ENCODE data around the gene NEIL1.
A peak's percentile ranks its signal among the peaks of the same experiment; 100 is the strongest.

The NEIL1 gene

DNA sequence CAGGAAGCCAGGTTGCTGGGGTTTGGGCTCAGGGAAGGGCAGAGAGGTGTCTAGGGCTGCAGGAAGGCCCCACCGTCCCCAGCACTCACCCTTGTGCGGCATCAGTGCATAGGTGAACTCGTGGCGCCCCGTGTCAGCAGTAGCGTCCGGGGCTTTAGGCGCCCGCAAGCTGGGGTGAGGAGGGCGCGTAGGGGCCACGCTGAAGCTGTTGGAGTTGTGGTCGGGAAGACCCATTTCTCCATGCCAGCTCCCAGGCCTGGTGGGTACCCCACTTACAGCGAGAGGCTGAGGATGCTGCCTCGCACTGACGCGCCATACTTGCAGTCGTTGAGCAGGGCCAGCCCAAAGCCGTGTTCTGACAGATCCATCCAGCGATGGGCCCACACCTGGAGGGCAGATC lies 9.7 kb downstream of the NEIL1 start:
- DNase-seq (ENCODE audit: low read depth in 2 of 2) = no peak

- no peak for DNase-seq (ENCODE audit: low read depth in 2 of 2)
Measured at GRCh38 chr15:75357976-75358673, 11.3 kb downstream of the NEIL1 start.

DNA sequence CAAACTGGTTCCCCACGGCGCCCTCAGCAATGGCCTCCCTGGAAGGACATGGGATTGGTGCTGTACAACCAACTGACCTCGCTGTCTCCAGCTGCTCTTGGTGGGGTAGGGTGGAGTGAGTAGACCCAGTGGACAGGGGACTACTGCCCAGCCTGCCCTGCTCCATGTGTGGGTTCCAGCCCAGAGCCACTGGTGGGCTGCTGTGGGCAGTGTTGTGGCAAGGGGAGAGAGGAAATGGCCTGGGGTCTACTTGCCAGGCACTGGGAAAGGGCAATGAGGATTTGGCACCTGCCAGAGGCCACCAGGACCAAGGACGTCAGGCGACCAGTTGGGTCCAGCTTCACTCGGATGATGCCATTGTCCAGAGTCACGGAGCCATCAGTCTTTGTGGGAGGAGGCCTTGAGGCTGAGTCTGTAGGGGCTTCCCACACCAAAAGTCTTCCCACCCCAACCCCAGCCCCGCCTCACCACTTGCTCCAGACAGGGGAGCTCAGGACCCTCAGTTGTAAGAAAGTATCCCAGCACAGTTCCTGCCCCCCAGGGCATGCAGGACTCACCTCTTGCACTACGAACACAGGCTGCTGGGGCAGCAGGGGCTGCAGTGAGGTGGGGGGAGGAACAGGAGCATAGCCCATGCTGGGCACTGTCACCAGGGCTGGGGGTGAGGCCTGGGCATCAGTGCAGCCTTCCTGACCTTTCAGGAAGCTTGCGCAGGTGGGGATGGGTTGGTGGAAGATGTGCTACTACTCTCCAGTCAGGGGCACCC lies 12.1 kb downstream of the NEIL1 start:
- no peak for DNase-seq (ENCODE audit: low read depth in 2 of 2)

- no peak for DNase-seq (ENCODE audit: low read depth in 2 of 2)
Measured at GRCh38 chr15:75359537-75360250, 12.9 kb downstream of the NEIL1 start.

DNA sequence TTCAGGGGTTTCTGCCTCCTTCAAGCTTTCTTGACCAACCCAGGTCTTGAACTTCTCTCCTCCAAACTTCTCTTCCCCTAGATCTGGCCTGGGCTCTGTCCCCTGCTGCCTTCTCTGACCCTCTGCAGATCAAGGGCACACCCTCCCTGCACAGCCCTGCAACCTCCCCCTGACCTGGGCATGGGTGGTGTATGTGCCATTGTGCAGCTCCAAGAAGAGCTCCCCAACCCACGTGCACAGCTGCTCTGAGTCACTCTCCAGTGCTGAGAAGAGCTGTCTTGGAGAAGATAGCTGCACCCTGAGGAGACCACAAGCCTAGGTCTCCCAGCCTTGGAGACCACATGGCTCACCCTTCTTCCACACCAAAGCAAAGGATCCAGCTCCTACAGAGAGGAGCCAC lies 13.6 kb downstream of the NEIL1 start:
- DNase-seq (ENCODE audit: low read depth in 2 of 2) = no peak

DNA sequence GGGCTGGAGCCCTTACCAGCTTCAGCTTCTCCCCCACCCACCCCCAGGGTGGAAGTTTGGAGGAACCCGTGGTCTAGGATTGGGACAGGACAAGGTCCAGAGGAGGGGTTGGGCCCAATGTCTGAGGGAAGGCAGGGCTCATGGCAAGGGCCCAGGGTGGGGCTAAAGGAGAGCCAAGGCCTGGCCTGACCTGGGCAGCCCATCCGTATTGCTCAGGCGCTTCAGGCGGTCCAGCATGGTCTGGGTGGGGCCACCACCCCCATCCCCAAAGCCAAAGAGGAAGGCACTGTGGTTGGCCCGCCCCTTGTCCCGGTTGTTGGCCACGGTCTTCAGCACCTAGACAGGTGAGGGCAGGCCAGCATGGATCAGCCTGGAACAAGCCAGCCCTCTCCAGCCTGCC lies 14.0 kb downstream of the NEIL1 start:
- DNase-seq (ENCODE audit: low read depth in 2 of 2) = no peak

DNA sequence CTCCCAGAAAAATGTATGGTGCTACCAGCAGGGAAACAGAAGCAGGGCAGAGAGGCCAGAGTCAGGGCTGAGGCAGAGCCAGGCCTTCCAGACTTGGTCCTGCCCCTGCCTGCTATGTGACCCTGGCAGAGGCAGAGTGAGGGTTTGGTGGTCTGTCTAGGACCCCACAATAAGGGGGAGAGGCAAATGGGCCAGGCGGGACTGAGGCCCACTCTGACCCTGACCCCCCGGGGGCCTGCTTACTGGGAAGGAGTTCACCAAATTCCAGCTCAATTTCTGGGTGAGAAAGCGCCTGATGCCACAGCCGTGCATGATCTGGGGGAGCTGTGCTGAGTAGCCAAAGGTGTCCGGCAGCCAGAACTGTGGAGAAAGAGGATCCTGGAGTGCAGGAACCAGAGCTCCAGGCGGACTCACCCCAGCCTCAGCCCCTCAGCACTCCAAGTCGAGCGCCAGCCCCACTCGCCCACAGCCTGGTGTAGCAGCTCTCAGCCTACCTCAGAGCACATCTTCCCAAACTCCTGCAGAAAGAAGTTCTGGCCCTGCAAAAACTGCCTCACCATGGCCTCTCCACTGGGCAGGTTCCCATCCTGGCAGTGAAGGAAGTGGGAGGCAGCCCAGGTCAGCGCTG lies 14.6 kb downstream of the NEIL1 start:
- DNase-seq (ENCODE audit: low read depth in 2 of 2) = no peak

DNA sequence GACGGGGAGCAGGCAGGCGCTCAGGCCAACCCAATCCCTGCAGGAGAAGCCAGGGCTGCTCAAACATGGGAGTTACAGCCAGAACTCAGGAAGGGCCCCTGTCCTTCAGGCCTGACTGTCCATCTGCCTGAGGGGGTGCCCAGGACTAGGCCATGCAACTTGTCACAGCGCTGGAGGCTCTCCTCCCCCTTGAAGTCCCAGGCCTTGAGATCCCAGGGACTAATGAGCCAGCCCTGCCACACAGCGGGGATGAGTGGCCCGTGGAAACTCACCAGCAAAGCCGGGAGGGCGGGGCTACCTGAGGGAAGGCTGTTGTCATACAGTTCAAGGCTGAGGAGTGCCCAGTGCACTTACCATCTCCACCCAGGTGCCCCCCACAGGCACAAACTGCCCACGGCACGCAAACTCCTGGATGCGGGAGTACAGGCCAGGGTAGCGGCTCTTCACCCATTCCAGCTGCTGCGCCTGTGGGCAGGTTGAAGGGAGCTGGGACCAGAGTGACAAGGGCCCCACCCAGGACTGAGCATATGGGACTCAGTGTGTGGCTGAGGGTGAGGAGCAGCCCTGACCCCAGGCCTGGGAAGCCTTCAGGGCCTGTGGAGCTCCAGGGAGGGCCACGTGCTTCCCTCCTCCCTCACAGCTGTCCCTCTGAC lies 15.3 kb downstream of the NEIL1 start:
- DNase-seq (ENCODE audit: low read depth in 2 of 2) = no peak

GRCh38 chr15:75362642-75363249 lies 15.9 kb downstream of the NEIL1 start:
- DNase-seq (ENCODE audit: low read depth in 2 of 2) = no peak

GRCh38 chr15:75363786-75364185 lies 16.9 kb downstream of the NEIL1 start:
- no peak for DNase-seq (ENCODE audit: low read depth in 2 of 2)

DNA sequence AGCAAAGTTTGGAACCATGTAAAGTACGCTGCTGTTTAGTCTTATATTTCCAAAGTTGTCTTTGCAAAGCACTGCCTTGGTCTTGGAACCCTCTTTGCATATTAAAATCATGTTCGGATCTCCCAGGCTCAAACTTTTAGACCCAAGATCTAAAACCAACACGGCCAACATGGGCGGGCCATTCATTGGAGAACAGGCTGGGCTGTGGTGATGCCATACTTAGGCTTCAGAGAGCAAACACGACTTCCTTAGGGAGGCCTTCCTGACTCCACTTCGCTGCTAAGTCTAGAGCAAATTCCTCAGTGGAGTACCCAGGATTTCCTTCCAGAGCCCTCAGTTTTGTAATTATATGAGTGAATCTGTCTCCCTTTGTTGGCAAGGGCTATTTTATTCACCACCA lies 18.0 kb downstream of the NEIL1 start:
- no peak for DNase-seq (ENCODE audit: low read depth in 2 of 2)

- DNase-seq (ENCODE audit: low read depth in 2 of 2) = no peak
Measured at GRCh38 chr15:75366163-75366562, 19.3 kb downstream of the NEIL1 start.

GRCh38 chr15:75367006-75367405 lies 20.2 kb downstream of the NEIL1 start:
- DNase-seq (ENCODE audit: low read depth in 2 of 2) = no peak

DNA sequence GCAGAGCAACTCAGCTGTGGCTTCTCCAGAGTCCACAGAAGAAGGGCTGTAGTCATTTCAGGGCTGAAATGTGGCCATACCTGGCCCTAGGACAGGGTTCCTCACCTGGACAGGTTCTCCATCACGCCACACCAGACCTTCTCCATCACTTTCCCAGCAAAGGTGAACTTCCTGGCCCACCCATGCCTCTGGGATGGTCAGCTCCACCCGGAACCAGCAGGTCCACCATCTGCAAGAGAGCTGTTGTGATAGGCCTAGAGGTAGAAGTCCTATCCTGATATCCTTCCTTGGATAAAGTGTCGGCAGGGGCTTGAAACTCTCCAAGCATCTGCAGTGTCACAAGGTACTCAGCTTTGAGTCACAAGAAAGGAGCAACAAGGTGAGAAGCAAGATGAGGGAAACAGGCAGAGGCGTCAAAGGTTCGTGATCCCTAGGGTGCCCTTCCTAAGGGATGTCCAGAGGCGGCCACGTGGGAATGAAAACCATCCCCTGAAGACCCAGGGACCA lies 20.6 kb downstream of the NEIL1 start:
- DNase-seq (ENCODE audit: low read depth in 2 of 2) = no peak

GRCh38 chr15:75367913-75368688 lies 21.3 kb downstream of the NEIL1 start, which contains the start of gene MAN2C1:
TSS of gene MAN2C1 (minus strand) at chr15:75368607. CDS start at chr15:75368583, 24 bp downstream.
- peak; percentile 73 to 82 for DNase-seq (ENCODE audit: low read depth in 2 of 2)

DNA sequence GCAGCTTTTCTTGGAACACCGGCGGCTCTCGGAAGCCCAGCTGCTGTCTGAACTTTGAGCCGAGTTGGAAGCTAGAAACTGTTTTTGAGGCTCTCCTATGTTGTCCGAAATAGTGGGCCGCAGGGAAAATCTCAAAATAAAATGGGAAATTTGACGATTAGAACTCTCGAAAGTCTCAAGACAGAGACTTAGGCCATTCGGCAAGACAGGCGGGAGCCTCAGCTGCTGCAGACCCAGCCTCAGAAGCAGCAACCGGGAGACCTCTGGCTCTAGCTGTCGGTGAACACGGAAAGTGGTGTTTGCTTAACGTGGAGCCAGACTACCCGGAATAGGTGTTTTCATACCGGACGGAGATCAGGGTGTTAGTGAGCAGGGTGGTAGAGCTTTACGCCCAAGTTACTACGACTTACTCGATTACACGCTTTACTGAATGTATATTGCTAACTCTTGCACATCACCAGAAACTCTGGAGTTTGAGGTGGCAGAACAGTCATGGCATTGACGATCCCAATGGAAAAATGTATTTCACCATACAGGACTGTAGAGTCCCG lies 21.9 kb downstream of the NEIL1 start:
- DNase-seq (ENCODE audit: low read depth in 2 of 2) = no peak

GRCh38 chr15:75369897-75370581 lies 23.2 kb downstream of the NEIL1 start:
- DNase-seq (ENCODE audit: low read depth in 2 of 2) = no peak

DNA sequence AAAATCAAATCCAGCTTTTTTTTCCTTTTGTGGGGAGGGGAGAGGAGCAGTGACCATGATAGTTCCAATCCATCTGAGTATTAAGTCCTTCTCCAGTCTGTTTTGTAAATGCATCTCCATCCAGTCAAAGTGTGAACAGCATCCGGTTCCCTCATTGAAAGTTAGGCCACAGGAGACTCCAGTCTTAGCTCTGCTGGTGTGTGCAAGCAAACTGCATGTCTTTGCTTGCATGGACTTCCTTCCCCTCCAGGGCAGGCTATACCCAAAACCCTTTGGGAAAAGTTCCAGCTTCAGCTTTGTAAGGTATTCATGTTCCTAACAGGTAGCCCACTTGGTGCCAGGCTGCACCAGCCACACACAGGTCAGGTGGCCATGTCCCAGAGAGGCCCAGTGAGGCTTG lies 24.6 kb downstream of the NEIL1 start:
- DNase-seq (ENCODE audit: low read depth in 2 of 2) = no peak
